Right lobe of liver (tissue), 4 donors: Measurements from ENCODE around the gene RND3.

ENCODE experiments used
- POLR2A ChIP-seq: fragments of 450-650 bp; IDR thresholded peaks from one replicate; pipeline ENCODE4 v1.6.1; 2017; ENCODE audit warnings: antibody characterized with exemption, mild to moderate bottlenecking
- TF ChIP-seq, protein P1 (sequence below), 4 donors: fragments of 200-600 bp in 3 of 4; fragments of 450-650 bp in 1 of 4; IDR thresholded peaks; one replicate each; pipeline versions ENCODE4 v1.5.1 to v1.8.0; 2016 to 2022; ENCODE audit warnings: antibody characterized with exemption in 4 of 4, mild to moderate bottlenecking in 2 of 4
- donor health status: DM: no; HTN: no; CAD: no.
- donor health status: DM: no; HTN: no; CAD: no.
- donor health status: DM: no; HTN: yes; CAD: no.

DNA sequence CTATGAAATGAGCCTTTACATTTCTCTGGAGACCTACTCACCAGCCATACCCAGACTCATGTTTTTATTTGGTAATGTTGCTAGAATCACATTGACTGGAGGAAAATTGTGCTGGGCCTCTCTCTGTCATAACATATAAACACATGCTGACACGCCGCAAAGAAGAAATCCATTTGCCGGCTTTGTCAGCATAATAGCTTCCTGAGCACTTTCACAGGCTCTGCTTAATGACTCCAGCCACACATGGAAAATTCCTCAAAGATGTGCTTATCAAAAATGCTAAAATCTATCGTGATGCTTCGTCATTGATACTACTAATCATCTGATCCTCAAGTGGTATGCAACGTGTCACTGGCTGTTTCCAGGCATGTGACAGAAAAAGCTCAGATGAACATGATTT is 63.1 kb downstream of the RND3 start:
- TF ChIP-seq POLR2A = no peak
- TF ChIP-seq, protein P1, sequence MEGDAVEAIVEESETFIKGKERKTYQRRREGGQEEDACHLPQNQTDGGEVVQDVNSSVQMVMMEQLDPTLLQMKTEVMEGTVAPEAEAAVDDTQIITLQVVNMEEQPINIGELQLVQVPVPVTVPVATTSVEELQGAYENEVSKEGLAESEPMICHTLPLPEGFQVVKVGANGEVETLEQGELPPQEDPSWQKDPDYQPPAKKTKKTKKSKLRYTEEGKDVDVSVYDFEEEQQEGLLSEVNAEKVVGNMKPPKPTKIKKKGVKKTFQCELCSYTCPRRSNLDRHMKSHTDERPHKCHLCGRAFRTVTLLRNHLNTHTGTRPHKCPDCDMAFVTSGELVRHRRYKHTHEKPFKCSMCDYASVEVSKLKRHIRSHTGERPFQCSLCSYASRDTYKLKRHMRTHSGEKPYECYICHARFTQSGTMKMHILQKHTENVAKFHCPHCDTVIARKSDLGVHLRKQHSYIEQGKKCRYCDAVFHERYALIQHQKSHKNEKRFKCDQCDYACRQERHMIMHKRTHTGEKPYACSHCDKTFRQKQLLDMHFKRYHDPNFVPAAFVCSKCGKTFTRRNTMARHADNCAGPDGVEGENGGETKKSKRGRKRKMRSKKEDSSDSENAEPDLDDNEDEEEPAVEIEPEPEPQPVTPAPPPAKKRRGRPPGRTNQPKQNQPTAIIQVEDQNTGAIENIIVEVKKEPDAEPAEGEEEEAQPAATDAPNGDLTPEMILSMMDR (IDR thresholded peaks at IDR 0.05) = no peak
